Spleen (tissue), 11 donors: ENCODE data around the gene EFNA5. TPM values are rescaled to one million over a fixed set of nuclear protein-coding genes. Genes with fewer than 3 reads are reported as not detected.

Source experiments
- DNase-seq: peaks from one replicate; pipeline ENCODE4 v3.0.0-alpha.2; 2020
- H3K27ac ChIP-seq, 8 donors: fragments of 200-600 bp; sonication (generic) in 7 of 8; 1 replicate in 4 of 8; 2 replicates in 4 of 8; pipeline versions ENCODE4 v1.5.0 to v1.8.0; 2016 to 2021; ENCODE audit warnings: inconsistent platforms in 4 of 8, mild to moderate bottlenecking in 4 of 8, moderate library complexity in 1 of 8
- H3K27me3 ChIP-seq, 7 donors: fragments of 200-600 bp; sonication (generic) in 6 of 7; replicated peaks in 1 of 7; 1 replicate in 4 of 7; 2 replicates in 3 of 7; pipeline versions ENCODE4 v1.5.0 to v1.8.0; 2016 to 2021; ENCODE audit warnings: inconsistent platforms in 3 of 7, mild to moderate bottlenecking in 1 of 7
- H3K36me3 ChIP-seq, 6 donors: fragments of 200-600 bp; sonication (generic) in 5 of 6; 1 replicate in 4 of 6; 2 replicates in 2 of 6; pipeline versions ENCODE4 v1.5.0 to v1.8.0; 2016 to 2021; ENCODE audit warnings: inconsistent platforms in 2 of 6
- H3K4me1 ChIP-seq, 6 donors: fragments of 200-600 bp; sonication (generic) in 5 of 6; 1 replicate in 3 of 6; 2 replicates in 3 of 6; pipeline versions ENCODE4 v1.5.0 to v1.8.0; 2016 to 2021; ENCODE audit warnings: inconsistent platforms in 3 of 6
- H3K4me3 ChIP-seq, 8 donors: fragments of 200-600 bp; sonication (generic) in 7 of 8; 1 replicate in 4 of 8; 2 replicates in 4 of 8; pipeline versions ENCODE4 v1.5.0 to v1.8.0; 2016 to 2021; ENCODE audit warnings: inconsistent platforms in 4 of 8, mild to moderate bottlenecking in 4 of 8, moderate library complexity in 2 of 8
- H3K9me3 ChIP-seq, 8 donors: fragments of 200-600 bp; sonication (generic) in 7 of 8; 1 replicate in 4 of 8; 2 replicates in 4 of 8; pipeline versions ENCODE4 v1.5.0 to v1.8.0; 2016 to 2021; ENCODE audit warnings: inconsistent platforms in 4 of 8
- POLR2A ChIP-seq, 3 donors: fragments of 450-650 bp; IDR thresholded peaks; one replicate each; pipeline ENCODE4 v1.5.1; 2017; ENCODE audit warnings: antibody characterized with exemption in 3 of 3, mild to moderate bottlenecking in 1 of 3
- POLR2AphosphoS5 ChIP-seq, 3 donors: sonication (generic); formaldehyde crosslinking; IDR thresholded peaks; one replicate each; pipeline ENCODE4 v1.5.1; 2017; ENCODE audit warnings: antibody characterized with exemption in 3 of 3
- WGBS, 5 donors: extraction: QIAGEN DNeasy Blood & Tissue Kit in 3 of 5; methylation state at CpG; one replicate each; pipeline versions ENCODE4 v1.1.5 to v1.1.7; 2013 to 2018; 5-methylcytosine and 5-hydroxymethylcytosine counted together
- intact Hi-C: fragments of 100-400 bp; cut with DNase I; formaldehyde crosslinking; loops from one replicate; pipeline ENCODE4 v1.15.0; 2023; ENCODE audit warnings: low total_unique reads
- polyA plus RNA-seq, 3 donors: library from polyadenylated mRNA; stranded (reverse); fragments of 200-250 nt; gene quantifications; one replicate each; pipeline ENCODE4 v1.2.1, GENCODE V29; 2013
- total RNA-seq, 7 donors: library from RNA; depleted of rRNA in 3 of 7; stranded (reverse); fragments of >200 nt in 3 of 7; fragmentation: NEBNext Ultra II Directional in 4 of 7; extraction: Animal tissue kit (Norgen Biotek cat#: 25700) in 4 of 7; gene quantifications; one replicate each; pipeline versions ENCODE4 v1.1.0 to v1.2.1, GENCODE V29; 2016 to 2021
- TF ChIP-seq, protein P1 (sequence below), 11 experiments: fragments of 200-600 bp in 7 of 11; fragments of 450-650 bp in 4 of 11; sonication (generic) in 4 of 11; IDR thresholded peaks in 8 of 11; conservative IDR thresholded peaks in 3 of 11; 1 replicate in 7 of 11; 2 replicates in 4 of 11; pipeline versions ENCODE4 v1.4.0 to v1.8.0; 2016 to 2021; ENCODE audit warnings: antibody characterized with exemption in 11 of 11, inconsistent platforms in 4 of 11, mild to moderate bottlenecking in 1 of 11
- donor health status: healthy with polysubstance abuse.
- donor health status: DM: no; HTN: no; CAD: no; lungs with moderate emphysema.
- donor health status: DM: no; HTN: no; CAD: no.
- donor health status: Bipolar disorder and iron deficiency.
- donor health status: healthy.
- donor health status: DM: no; HTN: no; CAD: no.
- donor health status: DM: yes; HTN: yes; CAD: no.

Gene EFNA5
- total and polyA plus RNA-seq, 10 donors = 0.33 to 29.0 (median 12.2) TPM

DNA sequence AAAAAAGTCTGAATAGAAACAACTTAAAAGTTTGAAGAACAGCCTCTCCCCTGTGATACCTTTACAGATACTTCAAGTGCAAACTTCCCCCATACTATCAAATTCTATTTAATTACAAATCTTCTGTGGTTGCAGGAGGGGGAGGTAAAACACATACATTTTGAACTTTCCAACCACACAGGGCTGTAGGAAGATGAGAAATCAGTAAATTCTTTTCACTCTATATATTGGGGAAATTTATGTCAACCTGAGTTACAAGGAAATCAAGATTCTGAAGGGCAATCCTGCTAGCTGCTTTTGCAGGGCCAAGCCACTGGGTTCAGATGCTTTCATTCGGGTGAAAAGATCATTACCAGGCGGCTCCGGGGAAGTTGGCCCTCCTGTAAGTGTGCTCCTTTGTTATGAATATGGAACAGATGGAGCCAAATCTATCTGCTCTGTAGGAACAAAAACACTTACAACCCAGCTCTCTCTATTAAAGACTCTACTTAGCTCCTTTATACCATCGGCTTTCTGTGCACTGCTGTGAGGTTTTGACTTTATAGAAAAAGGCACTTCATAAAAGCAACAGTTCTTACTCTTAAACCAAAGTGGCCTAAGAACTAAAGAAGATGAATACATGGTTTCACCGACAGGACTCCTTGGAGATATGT lies 269.1 kb downstream of the EFNA5 start:
- TF ChIP-seq, protein P1, sequence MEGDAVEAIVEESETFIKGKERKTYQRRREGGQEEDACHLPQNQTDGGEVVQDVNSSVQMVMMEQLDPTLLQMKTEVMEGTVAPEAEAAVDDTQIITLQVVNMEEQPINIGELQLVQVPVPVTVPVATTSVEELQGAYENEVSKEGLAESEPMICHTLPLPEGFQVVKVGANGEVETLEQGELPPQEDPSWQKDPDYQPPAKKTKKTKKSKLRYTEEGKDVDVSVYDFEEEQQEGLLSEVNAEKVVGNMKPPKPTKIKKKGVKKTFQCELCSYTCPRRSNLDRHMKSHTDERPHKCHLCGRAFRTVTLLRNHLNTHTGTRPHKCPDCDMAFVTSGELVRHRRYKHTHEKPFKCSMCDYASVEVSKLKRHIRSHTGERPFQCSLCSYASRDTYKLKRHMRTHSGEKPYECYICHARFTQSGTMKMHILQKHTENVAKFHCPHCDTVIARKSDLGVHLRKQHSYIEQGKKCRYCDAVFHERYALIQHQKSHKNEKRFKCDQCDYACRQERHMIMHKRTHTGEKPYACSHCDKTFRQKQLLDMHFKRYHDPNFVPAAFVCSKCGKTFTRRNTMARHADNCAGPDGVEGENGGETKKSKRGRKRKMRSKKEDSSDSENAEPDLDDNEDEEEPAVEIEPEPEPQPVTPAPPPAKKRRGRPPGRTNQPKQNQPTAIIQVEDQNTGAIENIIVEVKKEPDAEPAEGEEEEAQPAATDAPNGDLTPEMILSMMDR (IDR thresholded peaks at IDR 0.05 in 8 of 11, conservative IDR thresholded peaks at IDR 0.05 in 3 of 11) = no peak
- TF ChIP-seq POLR2A (IDR thresholded peaks at IDR 0.05) (no peak), POLR2AphosphoS5 (IDR thresholded peaks at IDR 0.05) (no peak)
- no peak for DNase-seq
- H3K27me3 ChIP-seq = no peaks in the 10 kb centered on the region
- H3K27ac ChIP-seq = no peak overlapping the region
- no peaks in the 10 kb centered on the region for H3K9me3 ChIP-seq
- intact Hi-C loops = no loop called here
- no peak overlapping the region for H3K4me3 ChIP-seq
- peaks cover 0 to 26% (median 2%) of the 10 kb centered on the region in 6 donors for H3K4me1 ChIP-seq
- H3K36me3 ChIP-seq = no peaks in the 10 kb centered on the region
- WGBS, 5 donors = 71 to 79% (median 77%) methylated on average over 5 of the region's 5 CpGs

DNA sequence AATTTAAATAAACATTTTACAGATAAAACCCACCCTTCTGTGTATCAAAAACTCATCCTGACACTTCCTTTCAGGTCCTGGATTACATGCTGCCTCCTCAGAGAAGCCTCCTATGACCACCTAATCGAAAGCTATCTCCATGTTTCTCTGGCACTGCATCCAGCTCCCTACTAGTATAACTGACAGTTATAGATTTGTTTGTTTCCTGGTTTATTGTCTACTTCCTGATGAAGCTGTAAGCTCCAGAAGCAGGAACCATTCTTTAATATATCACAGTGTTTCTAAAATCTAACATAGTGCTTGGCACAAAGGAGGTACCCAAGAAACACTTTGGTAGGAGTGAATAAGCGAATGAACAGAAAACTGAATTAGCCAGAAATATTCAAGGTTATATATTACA lies 270.4 kb downstream of the EFNA5 start:
- no peaks in the 10 kb centered on the region for H3K27me3 ChIP-seq
- no peak for DNase-seq
- no peaks in the 10 kb centered on the region for H3K9me3 ChIP-seq
- 77 to 82% (median 80%) methylated on average over 2 of the region's 2 CpGs for WGBS, 5 donors
- no peaks in the 10 kb centered on the region for H3K36me3 ChIP-seq
- TF ChIP-seq, protein P1 (IDR thresholded peaks at IDR 0.05 in 8 of 11, conservative IDR thresholded peaks at IDR 0.05 in 3 of 11) = no peak
- TF ChIP-seq POLR2A (IDR thresholded peaks at IDR 0.05) (no peak), POLR2AphosphoS5 (IDR thresholded peaks at IDR 0.05) (no peak)
- H3K4me3 ChIP-seq = no peak overlapping the region
- H3K27ac ChIP-seq = no peak overlapping the region
- H3K4me1 ChIP-seq = peaks cover 0 to 26% (median 3%) of the 10 kb centered on the region in 6 donors
- intact Hi-C loops = no loop called here

DNA sequence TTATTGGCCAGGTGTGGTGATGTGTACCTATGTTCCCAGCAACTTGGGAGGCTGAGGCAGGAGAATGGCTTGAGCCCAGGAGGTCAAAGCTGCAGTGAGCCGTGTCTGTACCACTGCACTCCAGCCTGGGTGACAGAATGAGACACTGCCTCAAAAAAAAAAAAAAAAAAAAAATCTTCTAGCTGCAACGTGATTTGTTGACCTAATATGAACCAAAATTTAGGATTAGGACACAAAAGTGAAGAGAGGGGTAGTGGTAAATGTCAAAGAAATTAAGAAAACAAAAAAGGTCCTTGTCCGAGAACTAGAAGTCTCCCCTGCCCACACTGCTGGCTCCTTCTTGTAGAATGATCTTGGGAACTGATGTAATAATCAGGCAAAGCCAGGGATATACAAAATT lies 272.0 kb downstream of the EFNA5 start:
- H3K4me3 ChIP-seq = no peak overlapping the region
- no peaks in the 10 kb centered on the region for H3K9me3 ChIP-seq
- H3K36me3 ChIP-seq = no peaks in the 10 kb centered on the region
- DNase-seq = no peak
- H3K27me3 ChIP-seq = no peaks in the 10 kb centered on the region
- H3K4me1 ChIP-seq = peaks cover 0 to 25% (median 3%) of the 10 kb centered on the region in 6 donors
- intact Hi-C loops = no loop called here
- WGBS, 5 donors = 77 to 94% (median 87%) methylated on average over 3 of the region's 3 CpGs
- no peak for TF ChIP-seq POLR2A (IDR thresholded peaks at IDR 0.05)
- no peak for TF ChIP-seq POLR2AphosphoS5 (IDR thresholded peaks at IDR 0.05)
- TF ChIP-seq, protein P1 (IDR thresholded peaks at IDR 0.05 in 8 of 11, conservative IDR thresholded peaks at IDR 0.05 in 3 of 11) = no peak
- no peak overlapping the region for H3K27ac ChIP-seq

DNA sequence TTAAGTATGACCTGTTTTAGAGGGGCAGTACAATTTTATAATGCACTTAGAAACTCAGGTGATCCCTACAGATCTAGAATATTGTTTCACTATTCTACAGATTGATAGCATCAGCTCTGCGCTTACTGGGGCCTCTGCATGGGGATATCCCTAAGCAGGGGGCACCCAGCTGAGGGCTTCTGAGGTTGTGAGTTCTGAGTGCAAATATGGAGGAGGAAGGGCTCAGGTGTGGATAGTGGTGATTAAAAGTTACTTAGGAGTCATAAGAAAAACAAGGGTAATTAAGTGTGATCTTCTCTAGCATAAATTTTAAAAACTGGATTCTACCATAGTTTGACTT lies 274.4 kb downstream of the EFNA5 start:
- TF ChIP-seq, protein P1 (IDR thresholded peaks at IDR 0.05 in 8 of 11, conservative IDR thresholded peaks at IDR 0.05 in 3 of 11) = no peak
- TF ChIP-seq POLR2A (IDR thresholded peaks at IDR 0.05) (no peak), POLR2AphosphoS5 (IDR thresholded peaks at IDR 0.05) (no peak)
- Histone ChIP-seq H3K27me3 (no peaks in the 10 kb centered on the region), H3K4me1 (peaks cover 0 to 10% (median 3%) of the 10 kb centered on the region in 6 donors), H3K27ac (no peak overlapping the region), H3K4me3 (no peak overlapping the region), H3K36me3 (no peaks in the 10 kb centered on the region), H3K9me3 (no peaks in the 10 kb centered on the region)
- WGBS, 5 donors = 71 to 92% (median 83%) methylated on average over 1 of the region's 1 CpG
- intact Hi-C loops = no loop called here
- no peak for DNase-seq
